Transverse colon (tissue), 4 donors: Measurements from ENCODE around the gene COL8A1. TPM values are rescaled to one million over a fixed set of nuclear protein-coding genes. Genes with fewer than 3 reads are reported as not detected.
A peak's percentile ranks its signal among the peaks of the same experiment; 100 is the strongest.

Experiments
- DNase-seq: peaks from one replicate; pipeline ENCODE4 v3.0.0-alpha.2; 2019
- H3K27ac ChIP-seq, 4 donors: fragments of 200-600 bp; sonication (generic); 2 replicates each; pipeline ENCODE4 v1.5.1; 2016 to 2018; ENCODE audit warnings: inconsistent platforms in 4 of 4
- H3K27me3 ChIP-seq: fragments of 200-600 bp; sonication (generic); 2 replicates; pipeline ENCODE4 v1.5.1; 2017; ENCODE audit warnings: inconsistent platforms
- H3K36me3 ChIP-seq, 4 donors: fragments of 200-600 bp; sonication (generic); 2 replicates each; pipeline ENCODE4 v1.5.1; 2017 to 2019; ENCODE audit warnings: inconsistent platforms in 4 of 4
- H3K4me1 ChIP-seq, 4 donors: fragments of 200-600 bp; sonication (generic); 2 replicates each; pipeline ENCODE4 v1.5.1; 2017 to 2020; ENCODE audit warnings: inconsistent platforms in 4 of 4
- H3K4me3 ChIP-seq, 4 donors: fragments of 200-600 bp; sonication (generic); 1 replicate in 1 of 4; 2 replicates in 3 of 4; pipeline versions ENCODE4 v1.5.1 to v1.6.1; 2017 to 2019; ENCODE audit warnings: inconsistent platforms in 4 of 4
- H3K9me3 ChIP-seq, 2 donors: fragments of 200-600 bp; sonication (generic); 2 replicates each; pipeline ENCODE4 v1.5.1; 2017 to 2019; ENCODE audit warnings: inconsistent platforms in 2 of 2
- EP300 ChIP-seq: sonication (generic); formaldehyde crosslinking; IDR thresholded peaks from one replicate; pipeline ENCODE4 v1.6.1; 2017; ENCODE audit warnings: antibody characterized with exemption, low read depth
- POLR2A ChIP-seq: fragments of 450-650 bp; IDR thresholded peaks from one replicate; pipeline ENCODE4 v1.6.1; 2016; ENCODE audit warnings: antibody characterized with exemption, mild to moderate bottlenecking, moderate library complexity
- POLR2AphosphoS5 ChIP-seq, 3 donors: sonication (generic); formaldehyde crosslinking; IDR thresholded peaks; one replicate each; pipeline ENCODE4 v1.6.1; 2016; ENCODE audit warnings: antibody characterized with exemption in 3 of 3
- WGBS, 2 donors: methylation state at CpG; one replicate each; pipeline ENCODE4 v1.1.5; 2018; ENCODE audit warnings: low coverage in 1 of 2; 5-methylcytosine and 5-hydroxymethylcytosine counted together
- in situ Hi-C, 4 donors: fragments of 200-750 bp; cut with MboI; loops; one replicate each; pipeline versions ENCODE4 v1.15.0 to v1.15.1; 2017; ENCODE audit warnings: low sequenced_read_pairs in 3 of 4, low pct_ligation_motif_present in 1 of 4, low pct_unique_long_range_greater_than_20kb in 1 of 4
- intact Hi-C: fragments of 100-400 bp; cut with DNase I; formaldehyde crosslinking; loops from one replicate; pipeline ENCODE4 v1.15.1; 2023; ENCODE audit warnings: low total_unique reads
- total RNA-seq, 4 donors: library from RNA; depleted of rRNA; stranded (reverse); fragments of >200 nt; gene quantifications; one replicate each; pipeline ENCODE4 v1.1.0, GENCODE V29; 2016
- TF ChIP-seq, protein P1 (sequence below), 5 experiments: fragments of 200-600 bp in 3 of 5; fragments of 450-650 bp in 2 of 5; sonication (generic) in 3 of 5; IDR thresholded peaks; 1 replicate in 2 of 5; 2 replicates in 3 of 5; pipeline ENCODE4 v1.5.1; 2016 to 2017; ENCODE audit warnings: antibody characterized with exemption in 5 of 5, inconsistent platforms in 3 of 5, mild to moderate bottlenecking in 2 of 5, moderate library complexity in 1 of 5

COL8A1 gene
- total RNA-seq, 4 donors from 2014 or later = 1.5 to 10.5 (median 3.7) TPM

DNA sequence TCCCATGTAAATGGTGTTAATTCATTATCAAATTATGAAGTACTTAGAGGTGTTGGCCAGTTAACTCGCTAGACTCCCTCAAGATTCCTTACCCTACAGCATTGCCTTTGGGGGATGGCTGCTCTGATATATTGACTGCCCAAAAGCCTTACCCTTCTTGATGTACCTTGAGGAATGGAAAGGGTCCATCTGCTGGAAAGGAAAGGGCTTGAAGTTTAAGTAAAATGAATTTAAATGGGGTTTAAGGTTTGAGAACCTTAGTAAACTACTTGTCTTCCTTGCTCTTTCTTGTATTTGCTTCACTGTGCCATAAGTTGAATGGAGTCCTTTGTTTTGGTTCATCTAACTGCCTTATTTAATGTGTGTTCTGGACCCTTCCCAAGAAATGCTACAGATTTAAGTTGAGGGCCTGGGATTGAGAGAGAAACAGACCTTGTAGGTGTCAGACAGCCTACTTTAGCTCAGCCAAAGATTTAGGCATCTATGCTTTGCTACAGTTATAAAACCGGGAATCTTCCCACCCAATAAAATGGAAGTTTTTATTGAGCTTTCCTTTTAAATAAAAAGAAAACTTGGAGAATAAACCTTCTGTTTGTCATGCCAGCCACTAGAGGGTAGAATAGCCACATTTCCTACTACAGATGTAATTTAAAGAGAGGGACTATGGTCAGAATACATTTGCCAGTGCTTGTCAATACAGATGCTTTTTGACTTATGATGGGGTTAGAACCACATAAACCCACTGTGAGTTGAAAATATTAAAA lies 204.6 kb downstream of the COL8A1 start:
- Histone ChIP-seq H3K27ac (peak overlapping the region; percentile 65 to 85 (median 78)), H3K4me1 (peaks cover 13 to 41% (median 23%) of the 10 kb centered on the region in 4 donors), H3K9me3 (no peaks in the 10 kb centered on the region), H3K27me3 (no peaks in the 10 kb centered on the region), H3K4me3 (no peak overlapping the region), H3K36me3 (no peaks in the 10 kb centered on the region)
- whole genome bisulfite sequencing, 2 donors = 40 to 44% methylated on average over 2 of the region's 2 CpGs
- DNase-seq = no peak
- TF ChIP-seq POLR2A = no peak
- TF ChIP-seq POLR2AphosphoS5 (IDR thresholded peaks at IDR 0.05) = peak in 1 of 3 donors; percentile 19
- TF ChIP-seq, protein P1, sequence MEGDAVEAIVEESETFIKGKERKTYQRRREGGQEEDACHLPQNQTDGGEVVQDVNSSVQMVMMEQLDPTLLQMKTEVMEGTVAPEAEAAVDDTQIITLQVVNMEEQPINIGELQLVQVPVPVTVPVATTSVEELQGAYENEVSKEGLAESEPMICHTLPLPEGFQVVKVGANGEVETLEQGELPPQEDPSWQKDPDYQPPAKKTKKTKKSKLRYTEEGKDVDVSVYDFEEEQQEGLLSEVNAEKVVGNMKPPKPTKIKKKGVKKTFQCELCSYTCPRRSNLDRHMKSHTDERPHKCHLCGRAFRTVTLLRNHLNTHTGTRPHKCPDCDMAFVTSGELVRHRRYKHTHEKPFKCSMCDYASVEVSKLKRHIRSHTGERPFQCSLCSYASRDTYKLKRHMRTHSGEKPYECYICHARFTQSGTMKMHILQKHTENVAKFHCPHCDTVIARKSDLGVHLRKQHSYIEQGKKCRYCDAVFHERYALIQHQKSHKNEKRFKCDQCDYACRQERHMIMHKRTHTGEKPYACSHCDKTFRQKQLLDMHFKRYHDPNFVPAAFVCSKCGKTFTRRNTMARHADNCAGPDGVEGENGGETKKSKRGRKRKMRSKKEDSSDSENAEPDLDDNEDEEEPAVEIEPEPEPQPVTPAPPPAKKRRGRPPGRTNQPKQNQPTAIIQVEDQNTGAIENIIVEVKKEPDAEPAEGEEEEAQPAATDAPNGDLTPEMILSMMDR (IDR thresholded peaks at IDR 0.05) = peak; percentile 63 to 88 (median 72)
- intact Hi-C loops (no loop called here), in situ Hi-C loops (loop anchor here in 3 of 4 donors (25.0 kb wide), 2 partner anchors 219 to 744 kb away; no protein-coding TSS in a partner anchor)

DNA sequence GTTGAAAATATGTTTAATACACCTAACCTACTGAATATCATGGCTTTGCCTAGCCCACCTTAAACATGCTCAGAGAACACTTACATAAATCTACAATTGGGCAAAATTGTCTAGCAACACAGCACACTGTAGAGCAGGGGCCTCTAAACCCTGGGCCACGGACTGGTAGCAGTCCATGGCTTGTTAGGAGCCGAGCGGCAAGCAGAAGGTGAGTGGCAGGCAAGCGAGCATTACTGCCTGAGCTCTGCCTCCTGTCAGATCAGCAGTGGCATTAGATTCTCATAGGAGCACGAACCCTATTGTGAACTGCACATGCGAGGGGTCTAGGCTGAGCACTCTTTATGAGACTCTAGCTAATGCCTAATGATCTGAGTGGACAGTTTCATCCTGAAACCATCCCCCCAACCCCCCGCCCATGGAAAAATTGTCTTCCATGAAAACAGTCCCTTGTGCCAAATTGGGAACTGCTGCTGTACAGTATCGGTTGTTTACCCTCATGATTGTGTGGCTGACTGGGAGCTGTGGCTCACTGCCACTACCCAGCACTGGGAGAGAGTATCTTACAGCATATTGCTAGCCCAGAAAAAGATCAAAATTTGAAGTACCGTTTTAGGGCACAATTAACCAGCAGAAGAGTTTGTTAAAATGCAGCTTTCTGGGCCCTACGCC lies 205.3 kb downstream of the COL8A1 start:
- in situ Hi-C loops = loop anchor here in 3 of 4 donors (25.0 kb wide), 2 partner anchors 219 to 744 kb away; no protein-coding TSS in a partner anchor
- Histone ChIP-seq H3K9me3 (no peaks in the 10 kb centered on the region), H3K4me1 (peaks cover 13 to 45% (median 23%) of the 10 kb centered on the region in 4 donors), H3K36me3 (no peaks in the 10 kb centered on the region), H3K27ac (peak overlapping the region; percentile 65 to 85 (median 78)), H3K4me3 (no peak overlapping the region), H3K27me3 (no peaks in the 10 kb centered on the region)
- TF ChIP-seq EP300 (no peak), POLR2AphosphoS5 (IDR thresholded peaks at IDR 0.05) (no peak), POLR2A (no peak)
- TF ChIP-seq, protein P1 (IDR thresholded peaks at IDR 0.05) = no peak
- DNase-seq = no peak
- intact Hi-C loops = no loop called here
- 59 to 67% methylated on average over 3 to 10 of the region's 10 CpGs for WGBS, 2 donors

DNA sequence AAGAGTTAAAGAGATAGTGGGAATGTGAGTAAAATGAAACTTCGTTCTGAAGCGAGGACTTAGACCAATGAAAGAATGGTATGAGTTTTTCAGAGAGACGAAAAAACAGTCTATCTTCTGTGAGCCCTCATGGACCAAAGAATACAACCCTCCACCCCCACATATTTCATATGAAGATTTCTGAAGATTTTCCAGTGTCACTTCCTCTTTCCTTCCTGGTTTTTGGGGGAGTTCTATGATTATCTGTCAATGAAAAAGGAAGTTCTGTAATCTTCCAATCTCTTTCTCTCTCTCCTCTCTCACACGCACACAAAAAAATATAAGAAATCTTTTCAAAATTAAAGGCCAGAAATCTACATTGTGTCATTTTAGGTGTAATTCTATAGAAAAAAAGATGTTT lies 206.9 kb downstream of the COL8A1 start:
- peaks cover 13 to 47% (median 23%) of the 10 kb centered on the region in 4 donors for H3K4me1 ChIP-seq
- DNase-seq = no peak
- intact Hi-C loops (no loop called here), in situ Hi-C loops (loop anchor here in 3 of 4 donors (25.0 kb wide), 2 partner anchors 217 to 742 kb away; no protein-coding TSS in a partner anchor)
- no peaks in the 10 kb centered on the region for H3K9me3 ChIP-seq
- TF ChIP-seq POLR2A = no peak
- TF ChIP-seq, protein P1 (IDR thresholded peaks at IDR 0.05) = no peak
- no peak for TF ChIP-seq POLR2AphosphoS5 (IDR thresholded peaks at IDR 0.05)
- TF ChIP-seq EP300 = no peak
- no peaks in the 10 kb centered on the region for H3K27me3 ChIP-seq
- no peak overlapping the region for H3K4me3 ChIP-seq
- 58 to 70% methylated on average over 4 of the region's 4 CpGs for WGBS, 2 donors
- H3K27ac ChIP-seq = peak overlapping the region; percentile 65 to 85 (median 78)
- H3K36me3 ChIP-seq = no peaks in the 10 kb centered on the region

DNA sequence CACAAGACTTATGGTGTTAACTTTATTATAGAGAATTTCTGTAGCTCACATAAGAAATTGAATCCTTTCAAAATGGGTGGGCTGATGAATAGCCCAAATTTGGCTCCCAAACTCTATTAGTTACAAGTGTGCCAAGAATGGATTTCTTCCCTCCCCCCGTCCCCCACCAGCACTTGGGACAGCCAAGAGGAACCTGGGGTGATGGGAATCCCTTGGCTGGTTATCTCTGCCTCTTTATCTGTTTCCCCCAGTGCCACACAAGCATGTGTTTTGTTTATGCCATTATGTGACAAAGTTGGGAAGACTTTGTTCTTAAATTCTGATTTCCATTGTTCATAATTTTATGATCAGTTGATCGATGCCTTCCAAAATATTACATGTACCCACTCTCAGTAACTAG lies 207.6 kb downstream of the COL8A1 start:
- H3K4me1 ChIP-seq = peaks cover 13 to 47% (median 23%) of the 10 kb centered on the region in 4 donors
- intact Hi-C loops = no loop called here

More for the DNA sequence above, 207.6 kb downstream of the COL8A1 start:
- 73 to 79% methylated on average over 2 of the region's 2 CpGs for WGBS, 2 donors
- no peaks in the 10 kb centered on the region for H3K36me3 ChIP-seq
- peak overlapping the region; percentile 65 to 85 (median 78) for H3K27ac ChIP-seq
- no peak for TF ChIP-seq POLR2AphosphoS5 (IDR thresholded peaks at IDR 0.05)
- TF ChIP-seq, protein P1 (IDR thresholded peaks at IDR 0.05) = no peak
- no peak for TF ChIP-seq POLR2A
- TF ChIP-seq EP300 = no peak
- H3K9me3 ChIP-seq = no peaks in the 10 kb centered on the region
- no peak for DNase-seq
- in situ Hi-C loops = loop anchor here in 3 of 4 donors (25.0 kb wide), 2 partner anchors 216 to 741 kb away; no protein-coding TSS in a partner anchor
- no peak overlapping the region for H3K4me3 ChIP-seq
- no peaks in the 10 kb centered on the region for H3K27me3 ChIP-seq
